IPS DF 6.9 (cell line): ENCODE results near the gene GPR173.

Experiments
- DNase-seq: peaks from one replicate; pipeline ENCODE4 v3.0.0-alpha.2; 2013; ENCODE audit warnings: low read depth, low spot score
- H3K27ac ChIP-seq: one replicate; pipeline ENCODE4 v1.5.1; 2013; ENCODE audit warnings: low read length, control low read depth
- H3K27me3 ChIP-seq: 2 replicates; pipeline ENCODE4 v1.6.1; 2013; ENCODE audit warnings: mild to moderate bottlenecking, low read length; ENCODE audit not compliant: control insufficient read depth, insufficient read depth
- H3K36me3 ChIP-seq: 2 replicates; pipeline ENCODE4 v1.6.1; 2013; ENCODE audit warnings: low read length; ENCODE audit not compliant: control insufficient read depth, insufficient read depth
- H3K4me1 ChIP-seq: 2 replicates; pipeline ENCODE4 v1.6.1; 2013; ENCODE audit warnings: low read length; ENCODE audit not compliant: control insufficient read depth, insufficient read depth
- H3K4me3 ChIP-seq: 2 replicates; pipeline ENCODE4 v1.5.1; 2013; ENCODE audit warnings: mild to moderate bottlenecking, low read length
- H3K9me3 ChIP-seq: 2 replicates; pipeline ENCODE4 v1.6.1; 2013; ENCODE audit warnings: low read length, inconsistent platforms; ENCODE audit not compliant: control insufficient read depth, insufficient read depth
- WGBS: extraction: QIAGEN DNeasy Blood & Tissue Kit; methylation state at CpG from one replicate; pipeline ENCODE4 v1.1.7; 2013; ENCODE audit warnings: mixed read lengths, missing lambda C conversion rate; ENCODE audit not compliant: insufficient read length, insufficient coverage; 5-methylcytosine and 5-hydroxymethylcytosine counted together

Gene GPR173

DNA sequence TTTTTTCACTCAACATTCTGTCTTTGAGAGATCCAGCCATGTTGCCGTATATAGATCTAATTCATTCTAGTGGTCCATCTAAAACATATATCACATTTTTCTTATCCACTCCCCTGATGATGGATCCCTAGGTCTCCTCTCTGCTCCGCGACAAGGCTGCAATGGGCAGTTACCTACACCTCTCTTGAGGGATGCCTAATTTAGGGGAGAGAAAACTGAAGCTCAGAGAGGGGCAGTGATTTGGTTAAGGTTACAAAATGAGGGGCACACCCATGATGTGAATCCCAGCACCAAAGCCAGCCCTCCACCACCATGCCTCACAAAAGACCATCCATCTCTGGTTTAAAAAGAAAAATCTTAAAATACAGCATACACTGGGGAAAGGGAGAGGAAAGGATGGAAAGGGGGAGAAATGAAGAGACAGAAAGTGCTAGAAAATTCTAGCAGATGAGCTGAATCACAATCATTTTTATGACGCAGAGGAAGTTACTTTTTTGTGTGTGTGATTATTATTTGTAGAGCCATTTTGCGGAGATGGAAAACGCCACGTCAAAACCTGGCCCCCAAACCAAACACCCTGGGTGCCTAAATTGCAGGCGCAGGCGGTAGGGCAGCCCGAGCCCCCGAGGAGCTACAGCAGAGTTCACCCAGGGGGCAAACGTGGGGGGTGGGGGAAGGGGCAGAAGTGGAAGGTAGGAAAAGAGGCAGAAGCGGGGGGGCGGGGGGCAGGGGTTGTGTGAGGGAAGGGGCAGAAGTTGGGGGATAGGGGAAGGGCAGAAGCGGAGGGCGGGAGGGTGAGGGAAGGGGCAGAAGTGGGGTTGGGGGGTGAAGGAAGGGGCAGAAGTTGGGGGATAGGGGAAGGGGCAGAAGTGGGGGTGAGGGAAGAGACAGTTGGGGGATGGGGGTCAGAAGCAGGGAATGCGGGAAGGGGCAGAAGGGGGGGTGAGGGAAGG, 32.3 kb downstream of the GPR173 start:
- H3K27ac ChIP-seq: no peak overlapping the region
- DNase-seq: no peak
- H3K4me3 ChIP-seq: no peak overlapping the region; the same call in 1 of the 2 replicates
- peaks cover 5% of the 10 kb centered on the region; the same call in 1 of the 2 replicates for H3K36me3 ChIP-seq
- no peaks in the 10 kb centered on the region for H3K27me3 ChIP-seq
- H3K4me1 ChIP-seq: no peaks in the 10 kb centered on the region; the same call in 1 of the 2 replicates
- WGBS: no CpG with 5 or more reads among the region's 17 CpGs
- H3K9me3 ChIP-seq: no peaks in the 10 kb centered on the region

- no peaks in the 10 kb centered on the region; the same call in 1 of the 2 replicates for H3K4me1 ChIP-seq
- WGBS: no CpG with 5 or more reads among the region's 86 CpGs
- no peaks in the 10 kb centered on the region for H3K27me3 ChIP-seq
- H3K4me3 ChIP-seq: peak within 1 kb of the TSS; percentile 78; the same call in 1 of the 2 replicates
- no peak within 1 kb of the TSS for H3K27ac ChIP-seq
- H3K9me3 ChIP-seq: no peaks in the 10 kb centered on the region
- peaks cover 6% of the 10 kb centered on the region; the same call in 1 of the 2 replicates for H3K36me3 ChIP-seq
- DNase-seq: no peak
Measured at GRCh38 chrX:53081925-53082772, 33.6 kb downstream of the GPR173 start, which contains the start of gene TSPYL2. Gene TSPYL2 (plus strand): TSS chrX:53082367. CDS start chrX:53082499, 132 bp downstream.

DNA sequence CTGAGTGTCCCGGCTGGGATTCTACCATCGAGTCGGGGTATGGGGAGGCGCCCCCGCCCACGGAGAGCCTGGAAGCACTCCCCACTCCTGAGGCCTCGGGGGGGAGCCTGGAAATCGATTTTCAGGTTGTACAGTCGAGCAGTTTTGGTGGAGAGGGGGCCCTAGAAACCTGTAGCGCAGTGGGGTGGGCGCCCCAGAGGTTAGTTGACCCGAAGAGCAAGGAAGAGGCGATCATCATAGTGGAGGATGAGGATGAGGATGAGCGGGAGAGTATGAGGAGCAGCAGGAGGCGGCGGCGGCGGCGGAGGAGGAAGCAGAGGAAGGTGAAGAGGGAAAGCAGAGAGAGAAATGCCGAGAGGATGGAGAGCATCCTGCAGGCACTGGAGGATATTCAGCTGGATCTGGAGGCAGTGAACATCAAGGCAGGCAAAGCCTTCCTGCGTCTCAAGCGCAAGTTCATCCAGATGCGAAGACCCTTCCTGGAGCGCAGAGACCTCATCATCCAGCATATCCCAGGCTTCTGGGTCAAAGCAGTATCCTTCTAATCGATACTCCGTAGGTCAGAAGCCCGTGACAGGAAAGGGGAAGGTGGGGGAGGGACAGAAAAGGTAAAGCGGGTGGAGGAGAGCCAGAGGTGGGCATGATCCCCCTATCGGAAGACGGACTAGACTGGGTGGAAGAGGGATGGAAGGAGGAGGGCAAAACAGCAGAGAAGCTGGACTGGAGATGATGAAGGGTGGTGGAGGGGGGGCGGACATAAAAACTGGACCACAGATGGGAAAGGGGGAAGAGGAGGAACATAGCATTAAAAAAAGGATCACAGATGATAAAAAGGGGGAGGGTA, 34.4 kb downstream of the GPR173 start:
- H3K4me3 ChIP-seq: peak overlapping the region; percentile 78; the same call in 1 of the 2 replicates
- H3K27ac ChIP-seq: no peak overlapping the region
- peaks cover 6% of the 10 kb centered on the region; the same call in 1 of the 2 replicates for H3K36me3 ChIP-seq
- H3K9me3 ChIP-seq: no peaks in the 10 kb centered on the region
- no CpG with 5 or more reads among the region's 31 CpGs for WGBS
- no peaks in the 10 kb centered on the region for H3K27me3 ChIP-seq
- H3K4me1 ChIP-seq: no peaks in the 10 kb centered on the region; the same call in none of the 2 replicates
- DNase-seq: no peak

GRCh38 chrX:53084043-53084570, 35.5 kb downstream of the GPR173 start:
- Histone ChIP-seq H3K9me3 (no peaks in the 10 kb centered on the region), H3K27ac (no peak overlapping the region), H3K4me3 (no peak overlapping the region), H3K4me1 (no peaks in the 10 kb centered on the region; the same call in none of the 2 replicates), H3K36me3 (peaks cover 6% of the 10 kb centered on the region; the same call in 1 of the 2 replicates), H3K27me3 (no peaks in the 10 kb centered on the region)
- DNase-seq: no peak
- no CpG with 5 or more reads among the region's 4 CpGs for WGBS

- Histone ChIP-seq H3K4me3 (no peak overlapping the region), H3K27ac (no peak overlapping the region), H3K27me3 (no peaks in the 10 kb centered on the region), H3K9me3 (no peaks in the 10 kb centered on the region), H3K4me1 (no peaks in the 10 kb centered on the region; the same call in none of the 2 replicates), H3K36me3 (peaks cover 6% of the 10 kb centered on the region; the same call in 1 of the 2 replicates)
- WGBS: no CpG with 5 or more reads among the region's 9 CpGs
- DNase-seq: no peak
Measured at GRCh38 chrX:53084863-53085262, 36.3 kb downstream of the GPR173 start.

GRCh38 chrX:53085661-53086229, 37.2 kb downstream of the GPR173 start:
- no peak overlapping the region for H3K27ac ChIP-seq
- H3K4me1 ChIP-seq: no peaks in the 10 kb centered on the region; the same call in none of the 2 replicates
- no CpG with 5 or more reads among the region's 17 CpGs for WGBS
- H3K36me3 ChIP-seq: peaks cover 6% of the 10 kb centered on the region; the same call in 1 of the 2 replicates
- H3K4me3 ChIP-seq: no peak overlapping the region
- no peaks in the 10 kb centered on the region for H3K9me3 ChIP-seq
- H3K27me3 ChIP-seq: no peaks in the 10 kb centered on the region
- no peak for DNase-seq

DNA sequence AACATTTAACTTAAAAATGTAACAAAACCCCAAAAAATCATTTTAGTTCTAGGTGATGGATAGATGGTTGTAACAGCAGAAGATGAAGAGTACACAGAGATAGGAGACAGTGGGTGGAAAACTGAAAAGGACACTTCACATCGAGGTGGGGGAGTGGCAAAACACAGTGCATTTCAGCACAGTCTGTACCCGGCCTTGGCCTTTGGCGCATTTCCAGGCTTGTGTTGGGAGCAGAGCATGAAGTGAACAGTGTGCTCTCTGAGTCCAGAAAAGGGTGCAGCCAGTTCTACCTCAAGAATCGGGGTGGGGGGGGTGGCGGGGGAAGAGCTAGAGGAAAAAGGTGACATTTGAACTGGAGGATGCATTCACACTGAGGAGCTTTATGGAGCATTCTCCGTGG, 37.9 kb downstream of the GPR173 start:
- Histone ChIP-seq H3K27me3 (no peaks in the 10 kb centered on the region), H3K4me3 (no peak overlapping the region), H3K36me3 (peaks cover 6% of the 10 kb centered on the region; the same call in 1 of the 2 replicates), H3K9me3 (no peaks in the 10 kb centered on the region), H3K4me1 (no peaks in the 10 kb centered on the region; the same call in none of the 2 replicates), H3K27ac (no peak overlapping the region)
- no CpG with 5 or more reads among the region's 6 CpGs for WGBS
- no peak for DNase-seq

GRCh38 chrX:53087388-53087831, 38.8 kb downstream of the GPR173 start:
- H3K27ac ChIP-seq: no peak overlapping the region
- H3K4me1 ChIP-seq: no peaks in the 10 kb centered on the region; the same call in none of the 2 replicates
- no peaks in the 10 kb centered on the region for H3K9me3 ChIP-seq
- WGBS: no CpG with 5 or more reads among the region's 3 CpGs
- H3K4me3 ChIP-seq: no peak overlapping the region
- DNase-seq: no peak
- peaks cover 6% of the 10 kb centered on the region; the same call in 1 of the 2 replicates for H3K36me3 ChIP-seq
- H3K27me3 ChIP-seq: no peaks in the 10 kb centered on the region
